Lower leg skin (tissue), 4 donors: ENCODE data around the gene FLNB. TPM values are rescaled to one million over a fixed set of nuclear protein-coding genes. Genes with fewer than 3 reads are reported as not detected.

Source experiments
- DNase-seq, 2 donors: peaks; one replicate each; pipeline ENCODE4 v3.0.0-alpha.2; 2019; ENCODE audit warnings: low spot score in 2 of 2
- H3K4me3 ChIP-seq: fragments of 200-600 bp; sonication (generic); 2 replicates; pipeline ENCODE4 v1.5.1; 2017; ENCODE audit warnings: mild to moderate bottlenecking, low read depth; ENCODE audit not compliant: poor library complexity, severe bottlenecking
- POLR2A ChIP-seq, 2 donors: fragments of 450-650 bp; IDR thresholded peaks; one replicate each; pipeline ENCODE4 v1.6.1; 2016 to 2017; ENCODE audit warnings: antibody characterized with exemption in 2 of 2, mild to moderate bottlenecking in 1 of 2, moderate library complexity in 1 of 2
- WGBS, 2 donors: methylation state at CpG; one replicate each; pipeline ENCODE4 v1.1.5; 2018; 5-methylcytosine and 5-hydroxymethylcytosine counted together
- intact Hi-C: fragments of 100-400 bp; cut with DNase I; formaldehyde crosslinking; loops from one replicate; pipeline ENCODE4 v1.15.0; 2023; ENCODE audit warnings: low total_unique reads
- total RNA-seq, 4 donors: library from RNA; depleted of rRNA; stranded (reverse); fragments of >200 nt; gene quantifications; one replicate each; pipeline ENCODE4 v1.1.0, GENCODE V29; 2016
- TF ChIP-seq, protein P1 (sequence below), 3 donors: fragments of 450-650 bp; IDR thresholded peaks; one replicate each; pipeline ENCODE4 v1.5.1; 2016; ENCODE audit warnings: antibody characterized with exemption in 3 of 3, mild to moderate bottlenecking in 3 of 3, moderate library complexity in 2 of 3

The FLNB gene
- total RNA-seq, 4 donors from 2014 or later: 108 to 155 (median 128) TPM

DNA sequence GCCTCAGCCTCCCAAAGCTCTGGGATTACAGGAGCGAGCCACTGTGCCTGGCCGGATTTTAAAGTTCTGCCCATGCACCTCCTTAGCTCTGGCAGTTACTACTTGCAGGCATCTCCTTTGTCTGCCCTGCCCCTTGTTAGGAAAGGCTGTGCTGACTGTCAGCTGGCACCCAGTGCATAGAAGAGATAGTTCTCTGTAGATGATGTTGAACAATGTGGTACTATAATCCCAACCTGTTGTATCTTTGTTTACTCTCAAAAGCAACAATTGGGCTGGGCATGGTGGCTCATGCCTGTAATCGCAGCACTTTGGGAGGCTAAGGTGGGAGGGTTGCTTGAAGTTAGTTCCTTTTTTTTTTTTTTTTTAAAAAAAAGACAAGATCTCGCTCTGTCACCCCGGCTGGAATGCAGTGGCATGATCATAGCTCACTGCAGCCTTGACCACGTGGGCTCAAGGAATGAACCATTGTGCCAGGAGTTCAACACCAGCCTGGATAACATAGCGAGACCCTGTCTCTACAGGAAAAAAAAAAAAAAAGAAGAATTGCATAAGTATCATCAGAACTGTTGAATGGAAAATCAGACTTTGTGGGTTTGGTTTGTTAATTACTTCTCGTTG is 30.6 kb downstream of the FLNB start:
- H3K4me3 ChIP-seq: no peak overlapping the region
- no peak for DNase-seq
- 77 to 78% methylated on average over 8 of the region's 8 CpGs for WGBS, 2 donors
- TF ChIP-seq, protein P1, sequence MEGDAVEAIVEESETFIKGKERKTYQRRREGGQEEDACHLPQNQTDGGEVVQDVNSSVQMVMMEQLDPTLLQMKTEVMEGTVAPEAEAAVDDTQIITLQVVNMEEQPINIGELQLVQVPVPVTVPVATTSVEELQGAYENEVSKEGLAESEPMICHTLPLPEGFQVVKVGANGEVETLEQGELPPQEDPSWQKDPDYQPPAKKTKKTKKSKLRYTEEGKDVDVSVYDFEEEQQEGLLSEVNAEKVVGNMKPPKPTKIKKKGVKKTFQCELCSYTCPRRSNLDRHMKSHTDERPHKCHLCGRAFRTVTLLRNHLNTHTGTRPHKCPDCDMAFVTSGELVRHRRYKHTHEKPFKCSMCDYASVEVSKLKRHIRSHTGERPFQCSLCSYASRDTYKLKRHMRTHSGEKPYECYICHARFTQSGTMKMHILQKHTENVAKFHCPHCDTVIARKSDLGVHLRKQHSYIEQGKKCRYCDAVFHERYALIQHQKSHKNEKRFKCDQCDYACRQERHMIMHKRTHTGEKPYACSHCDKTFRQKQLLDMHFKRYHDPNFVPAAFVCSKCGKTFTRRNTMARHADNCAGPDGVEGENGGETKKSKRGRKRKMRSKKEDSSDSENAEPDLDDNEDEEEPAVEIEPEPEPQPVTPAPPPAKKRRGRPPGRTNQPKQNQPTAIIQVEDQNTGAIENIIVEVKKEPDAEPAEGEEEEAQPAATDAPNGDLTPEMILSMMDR (IDR thresholded peaks at IDR 0.05): no peak
- intact Hi-C loops: no loop called here

DNA sequence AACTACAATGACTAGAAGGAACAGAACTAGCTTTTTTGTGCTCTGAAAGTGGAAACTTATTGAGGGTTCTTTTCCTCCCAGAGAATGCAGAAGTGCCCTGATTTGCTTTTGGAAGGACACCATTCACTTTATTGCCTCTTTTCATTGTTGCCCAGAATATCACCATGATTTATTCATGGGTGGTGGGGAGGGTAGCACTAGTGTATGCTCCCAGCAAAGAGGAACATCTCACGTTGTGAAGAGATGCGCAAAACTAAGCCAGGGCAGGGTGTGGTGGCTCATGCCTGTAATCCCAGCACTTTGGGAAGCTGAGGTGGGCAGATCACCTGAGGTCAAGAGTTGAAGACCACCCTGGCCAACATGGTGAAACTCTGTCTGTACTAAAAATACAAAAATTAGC is 31.4 kb downstream of the FLNB start:
- TF ChIP-seq, protein P1 (IDR thresholded peaks at IDR 0.05): no peak
- TF ChIP-seq POLR2A (IDR thresholded peaks at IDR 0.05): no peak
- WGBS, 2 donors: 71 to 74% methylated on average over 2 of the region's 2 CpGs
- no peak overlapping the region for H3K4me3 ChIP-seq
- intact Hi-C loops: no loop called here
- no peak for DNase-seq

DNA sequence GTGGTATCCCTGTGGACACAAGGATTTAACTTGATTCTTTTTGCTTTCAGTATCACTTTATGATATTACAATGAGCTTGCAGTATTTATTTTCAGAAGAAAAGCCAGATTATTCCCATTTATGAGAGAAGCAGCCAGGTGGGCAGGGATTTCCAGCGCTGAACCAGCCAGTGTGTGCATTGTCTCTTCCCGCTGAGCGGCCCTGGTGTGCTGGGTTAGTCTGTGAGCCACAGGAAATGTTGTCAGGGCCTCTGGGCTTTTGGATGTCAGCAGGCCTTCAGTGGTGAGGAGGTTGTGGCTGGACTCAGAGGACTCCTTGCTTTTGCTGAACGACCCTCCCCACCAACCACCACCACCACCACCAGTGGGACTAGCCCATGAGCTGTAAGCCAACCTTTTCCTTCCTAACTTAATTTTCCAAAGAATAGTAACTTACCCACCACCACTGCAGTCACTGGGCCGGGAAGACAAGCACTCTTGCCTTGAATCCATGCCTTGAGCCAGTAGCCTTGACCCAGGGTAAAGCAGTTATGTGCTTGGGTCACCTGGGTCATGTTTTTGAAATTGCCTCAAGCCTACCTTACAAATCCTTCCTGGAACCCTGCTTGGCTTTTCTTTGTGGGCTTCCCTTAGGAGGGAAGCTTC is 33.1 kb downstream of the FLNB start:
- no peak for DNase-seq
- intact Hi-C loops: no loop called here
- no peak for TF ChIP-seq POLR2A (IDR thresholded peaks at IDR 0.05)
- no peak overlapping the region for H3K4me3 ChIP-seq
- 65 to 71% methylated on average over 5 of the region's 5 CpGs for WGBS, 2 donors

DNA sequence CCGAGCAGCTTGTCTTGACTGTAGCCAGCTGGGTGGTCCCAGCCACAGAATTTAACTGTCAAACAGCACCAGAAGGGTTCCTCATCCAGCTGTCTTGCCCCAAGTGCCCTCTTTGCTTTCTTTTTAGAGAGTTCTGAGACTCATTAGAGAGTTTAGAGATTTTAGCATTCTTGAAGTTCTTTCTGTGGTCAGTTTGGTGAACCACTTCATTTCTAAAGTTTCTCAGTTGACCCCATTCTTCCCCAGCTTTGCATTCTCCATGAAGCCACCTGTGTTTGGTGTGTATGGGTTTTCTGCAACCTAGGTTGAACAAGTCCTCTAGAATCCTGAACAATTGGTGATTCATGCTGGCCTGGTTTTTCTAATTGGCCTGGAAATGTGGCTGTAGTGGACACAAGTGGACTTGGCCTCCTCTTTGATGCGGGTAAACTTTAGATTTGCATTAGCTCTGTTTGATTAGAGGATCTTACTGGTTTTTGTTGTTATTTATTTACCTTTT is 33.7 kb downstream of the FLNB start:
- DNase-seq: no peak
- H3K4me3 ChIP-seq: no peak overlapping the region
- TF ChIP-seq, protein P1 (IDR thresholded peaks at IDR 0.05): no peak
- no peak for TF ChIP-seq POLR2A (IDR thresholded peaks at IDR 0.05)
- 77 to 86% methylated on average over 2 of the region's 2 CpGs for WGBS, 2 donors
- intact Hi-C loops: no loop called here

DNA sequence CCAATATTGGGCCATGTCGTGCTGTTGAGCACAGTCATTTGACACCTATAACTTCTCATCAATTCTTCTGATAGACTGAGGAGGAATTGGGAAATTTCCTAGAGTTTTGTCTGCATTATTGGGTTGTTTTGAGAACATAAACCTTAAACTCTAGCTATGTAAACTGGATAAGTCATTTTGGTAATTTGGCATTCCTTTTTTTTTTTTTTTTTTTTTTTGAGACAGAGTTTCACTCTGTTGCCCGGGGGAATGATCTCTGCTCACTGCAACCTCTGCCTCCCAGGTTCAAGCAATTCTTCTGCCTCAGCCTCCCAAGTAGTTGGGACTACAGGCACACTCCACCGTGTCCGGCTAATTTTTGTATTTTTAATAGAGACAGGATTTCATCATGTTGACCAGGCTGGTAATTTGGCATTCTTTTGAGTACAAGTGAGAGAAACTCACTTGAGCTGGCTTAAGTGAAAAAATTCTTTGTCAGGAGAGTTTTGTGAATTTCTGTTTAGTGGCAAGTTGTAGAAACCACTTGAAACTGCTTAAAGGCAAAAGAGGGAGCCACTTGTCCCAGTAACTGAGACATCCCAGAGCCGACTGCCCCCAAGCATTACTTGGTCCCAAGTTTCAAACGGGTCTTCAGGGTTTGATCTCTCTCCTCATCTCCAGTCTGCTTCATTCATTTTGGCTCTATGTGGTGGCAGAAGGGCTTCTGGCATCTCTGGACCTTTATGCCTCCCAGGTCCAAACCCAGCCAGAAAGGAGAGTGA is 34.9 kb downstream of the FLNB start:
- no peak for DNase-seq
- no peak overlapping the region for H3K4me3 ChIP-seq
- no peak for TF ChIP-seq POLR2A (IDR thresholded peaks at IDR 0.05)
- TF ChIP-seq, protein P1 (IDR thresholded peaks at IDR 0.05): no peak
- intact Hi-C loops: no loop called here
- WGBS, 2 donors: 62 to 63% methylated on average over 6 of the region's 6 CpGs

DNA sequence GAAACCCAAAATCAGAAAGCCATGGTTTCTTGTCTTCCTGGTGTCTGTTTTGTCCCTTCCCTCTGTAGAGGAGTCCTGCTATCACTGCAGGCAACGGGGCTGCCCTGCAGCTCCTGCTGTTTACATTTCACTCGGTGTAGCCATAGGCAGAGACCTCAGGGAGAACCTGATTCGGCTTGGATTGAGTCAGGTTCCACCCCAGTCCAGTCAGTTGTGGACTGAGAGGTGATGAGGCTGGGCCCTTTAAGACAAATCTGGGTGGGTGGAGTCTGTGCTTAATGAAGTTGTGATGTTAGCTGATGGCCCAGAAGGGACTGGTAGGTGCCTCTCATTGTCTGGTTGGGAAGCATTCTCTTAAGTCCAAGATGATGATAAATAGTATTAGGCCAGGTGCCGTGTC is 35.7 kb downstream of the FLNB start:
- TF ChIP-seq, protein P1 (IDR thresholded peaks at IDR 0.05): no peak
- no peak for TF ChIP-seq POLR2A (IDR thresholded peaks at IDR 0.05)
- no peak for DNase-seq
- intact Hi-C loops: no loop called here
- 73 to 75% methylated on average over 4 of the region's 4 CpGs for WGBS, 2 donors
- H3K4me3 ChIP-seq: no peak overlapping the region
